Stimulated activated CD8-positive, alpha-beta memory T cell treated with anti-CD3 and anti-CD28 coated beads, Interleukin-12 subunit alpha, Interleukin-12 subunit beta, amount 100 ng/mL, for 4 hours (primary cell): ENCODE results near the gene OR4K1.
"Not testable (repeated sequence)": the region's sequence is repeated elsewhere in the genome, so short reads cannot be mapped to it uniquely, and the experiment has no call there.

Source experiments
- DNase-seq: peaks from one replicate; pipeline ENCODE4 v3.0.0-alpha.2; 2020; ENCODE audit warnings: low read depth

The OR4K1 gene, protein sequence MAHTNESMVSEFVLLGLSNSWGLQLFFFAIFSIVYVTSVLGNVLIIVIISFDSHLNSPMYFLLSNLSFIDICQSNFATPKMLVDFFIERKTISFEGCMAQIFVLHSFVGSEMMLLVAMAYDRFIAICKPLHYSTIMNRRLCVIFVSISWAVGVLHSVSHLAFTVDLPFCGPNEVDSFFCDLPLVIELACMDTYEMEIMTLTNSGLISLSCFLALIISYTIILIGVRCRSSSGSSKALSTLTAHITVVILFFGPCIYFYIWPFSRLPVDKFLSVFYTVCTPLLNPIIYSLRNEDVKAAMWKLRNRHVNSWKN

DNA sequence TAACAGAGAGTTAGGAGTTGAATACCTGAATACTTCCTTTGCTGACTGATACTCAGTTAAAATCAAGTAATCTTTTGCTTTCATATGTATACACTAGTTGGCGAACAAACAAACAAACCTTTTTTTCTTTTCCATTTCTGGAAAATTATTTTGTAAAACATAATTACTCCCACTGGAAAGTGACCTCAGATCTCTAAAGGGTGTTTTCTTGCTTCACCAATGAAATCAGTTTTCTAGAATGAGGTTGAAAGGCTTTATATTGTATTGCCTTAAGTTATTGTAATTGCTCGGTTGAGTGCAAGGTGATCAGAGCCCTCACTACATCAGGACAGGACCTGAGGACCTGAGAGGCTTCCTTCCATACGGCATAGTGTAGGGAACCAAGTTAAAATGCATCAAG is at the start of gene OR4K1:
Gene OR4K1 (plus strand): TSS at position 301 of the 400 bp plus-strand sequence. CDS start 4,750 bp downstream, outside the sequence.
- DNase-seq, result no peak

DNA sequence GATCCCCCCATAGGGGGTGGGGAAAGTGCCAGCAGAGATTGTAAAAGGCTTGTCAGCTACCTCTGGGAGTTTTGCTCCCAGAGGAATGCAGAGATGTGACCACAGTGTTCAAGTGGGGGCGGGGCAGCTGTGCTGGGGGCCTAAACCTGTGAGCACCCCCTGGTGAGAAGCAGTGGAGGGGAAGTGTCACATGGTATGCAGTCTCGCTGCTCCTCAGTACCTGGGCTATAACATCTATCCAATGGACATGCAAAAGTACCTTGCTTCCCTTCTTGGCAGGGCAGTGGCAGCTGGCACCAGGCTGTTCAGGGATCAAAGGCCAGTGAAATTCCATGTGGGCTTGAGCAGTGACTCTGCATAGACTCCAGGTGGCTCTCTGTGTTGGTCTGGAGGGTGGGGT is 35.4 kb upstream of the OR4K1 start:
- no peak for DNase-seq

DNA sequence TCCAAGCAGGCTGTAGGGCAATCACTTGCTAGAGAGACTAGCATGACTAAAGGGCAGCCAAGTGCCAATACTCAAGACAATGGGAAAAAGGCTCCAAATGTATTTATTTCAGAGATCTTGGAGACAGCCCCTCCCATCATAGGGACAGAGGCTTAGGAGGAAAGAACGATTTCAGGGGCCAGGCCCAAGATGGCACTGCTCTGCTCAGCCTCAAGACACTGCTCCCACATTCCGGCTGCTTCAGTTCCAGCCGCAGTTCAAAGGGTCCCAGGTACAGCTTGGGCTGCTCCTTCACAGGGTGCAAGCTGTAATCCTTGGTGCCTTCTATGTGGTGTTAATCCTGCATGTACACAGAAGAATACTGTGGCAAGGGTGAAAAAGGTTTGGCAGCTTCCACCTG is 29.7 kb upstream of the OR4K1 start:
- no peak for DNase-seq

DNA sequence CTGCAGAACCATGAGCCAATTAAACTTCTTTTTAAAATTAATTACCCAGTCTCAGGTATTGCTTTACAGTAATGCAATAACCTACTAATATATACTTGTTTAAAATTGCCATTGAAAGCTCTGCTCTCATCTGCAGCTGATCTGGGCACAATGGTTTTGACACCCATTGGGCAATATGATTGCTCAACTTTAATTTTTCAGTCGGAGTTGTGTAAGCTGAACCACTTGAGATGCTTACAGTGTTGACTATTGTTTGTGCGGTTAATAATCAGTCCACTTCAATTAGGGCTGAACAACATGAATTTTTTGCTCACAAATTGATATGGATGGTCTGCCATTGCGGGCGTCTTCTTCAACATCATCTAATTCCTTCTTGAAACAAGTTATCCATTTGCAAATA is 28.3 kb upstream of the OR4K1 start:
- no peak for DNase-seq

DNA sequence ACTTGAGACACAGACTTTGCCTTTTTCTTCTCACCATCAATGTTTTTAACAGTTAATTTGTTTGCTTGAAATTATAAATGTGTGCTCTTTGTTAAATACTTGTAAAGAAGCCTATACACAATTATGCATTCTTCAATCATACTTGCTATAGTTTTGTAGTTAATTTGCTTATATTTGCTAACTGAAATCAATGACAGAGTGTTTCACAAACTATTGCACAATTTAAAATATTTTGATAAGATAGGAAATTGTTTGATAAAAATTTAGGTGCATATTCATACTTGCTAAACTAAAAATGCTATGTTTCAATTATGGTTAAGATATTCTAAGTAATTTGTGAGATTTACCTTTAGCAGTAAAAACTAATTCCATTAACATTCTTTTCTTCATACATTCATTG is 24.1 kb upstream of the OR4K1 start:
- DNase-seq, result no peak

DNA sequence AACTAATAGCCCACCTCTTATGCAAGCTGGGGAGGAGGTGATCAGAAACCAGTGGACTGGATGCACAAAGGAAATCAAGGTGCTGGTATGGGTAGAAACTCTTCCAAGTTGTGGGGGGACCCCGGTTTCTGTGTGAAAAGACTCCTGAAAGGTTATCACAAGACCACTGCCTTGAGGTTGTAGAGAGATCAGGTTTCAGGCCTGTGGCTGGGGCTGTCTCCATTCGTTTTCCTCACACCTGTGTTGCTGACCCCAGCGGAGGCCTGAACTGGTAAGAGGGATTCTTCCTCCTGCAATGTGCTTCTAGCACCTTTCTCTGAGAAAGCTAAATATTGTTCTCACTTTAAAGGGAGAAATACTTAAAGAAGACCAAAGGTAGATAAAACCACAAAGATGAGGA is 19.6 kb upstream of the OR4K1 start:
- no peak for DNase-seq

DNA sequence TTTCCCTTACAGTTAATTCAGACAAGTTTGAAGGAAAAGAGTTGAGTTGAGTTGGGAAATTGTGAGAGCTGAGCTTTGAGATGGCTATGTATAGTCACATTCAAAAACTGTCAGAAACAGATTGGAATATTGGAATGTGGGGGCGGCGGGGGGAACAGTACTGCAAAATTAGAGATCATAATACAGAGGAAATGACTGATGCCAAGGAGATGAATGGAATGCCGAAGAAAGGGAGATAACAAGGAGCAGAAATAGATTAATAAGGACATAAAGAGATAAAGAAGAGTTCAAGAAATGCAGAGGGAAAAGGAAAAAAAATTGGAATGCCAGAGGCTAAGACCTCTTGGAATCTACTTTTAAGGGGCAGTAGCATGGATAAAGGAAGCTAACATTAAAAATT is 13.5 kb upstream of the OR4K1 start:
- DNase-seq, result no peak

DNA sequence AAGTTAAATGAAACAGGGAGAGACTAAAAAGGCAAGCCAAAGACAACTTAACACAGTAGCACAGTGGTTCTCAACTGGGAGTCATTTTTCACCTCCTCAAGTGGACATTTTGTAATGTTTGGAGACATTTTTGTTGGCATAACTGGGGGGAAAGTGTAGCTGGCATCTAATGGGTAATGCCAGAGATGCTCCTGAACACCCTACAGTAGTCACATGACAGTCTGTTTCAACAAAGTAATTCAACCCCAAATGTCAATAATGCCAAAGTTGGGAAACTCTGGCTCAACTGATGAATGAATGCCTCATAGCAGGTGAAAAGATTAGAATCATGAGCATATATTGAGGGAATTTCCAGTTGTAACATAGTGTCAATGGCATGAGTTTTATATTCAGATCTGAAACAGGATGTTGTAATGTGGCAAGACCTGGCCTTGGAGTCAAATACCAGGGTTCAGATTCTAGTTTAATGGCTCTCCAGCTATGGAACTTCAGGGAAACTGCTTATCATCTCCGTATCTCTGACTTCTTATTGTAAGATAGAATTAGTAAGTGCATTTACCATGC is 12.7 kb upstream of the OR4K1 start:
- no peak for DNase-seq

DNA sequence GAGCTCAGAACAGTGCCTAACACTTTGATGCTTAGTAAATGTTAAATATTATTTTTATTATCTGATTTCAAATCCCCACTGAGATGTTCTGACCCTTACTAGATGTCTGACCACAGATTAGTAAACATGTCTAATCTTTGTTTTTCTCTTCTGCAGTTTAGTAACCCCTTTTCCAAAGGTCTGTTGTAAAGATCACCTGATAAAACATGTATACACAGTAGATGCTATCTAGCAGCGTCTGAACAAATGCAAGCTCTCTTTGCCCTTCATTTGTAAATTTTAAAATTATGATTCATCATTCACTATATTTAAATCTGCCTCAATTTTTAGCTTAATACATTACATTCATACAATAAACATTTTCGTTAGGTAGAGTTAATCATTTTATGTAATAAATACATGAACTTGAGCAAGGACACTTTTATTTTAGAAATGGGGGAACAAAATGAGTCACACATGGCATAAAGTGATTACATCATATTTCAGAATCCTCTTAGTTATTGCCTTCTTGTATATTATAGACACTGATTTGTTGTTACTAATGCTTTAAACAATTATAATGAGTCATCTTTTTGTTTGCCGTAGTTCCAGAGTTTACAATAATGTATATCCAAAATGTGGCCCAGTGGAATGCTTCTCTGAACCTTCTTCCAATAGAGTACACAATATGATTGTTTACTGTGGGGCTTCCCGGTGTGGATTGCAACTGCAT is 12.0 kb upstream of the OR4K1 start:
- DNase-seq, result no peak

DNA sequence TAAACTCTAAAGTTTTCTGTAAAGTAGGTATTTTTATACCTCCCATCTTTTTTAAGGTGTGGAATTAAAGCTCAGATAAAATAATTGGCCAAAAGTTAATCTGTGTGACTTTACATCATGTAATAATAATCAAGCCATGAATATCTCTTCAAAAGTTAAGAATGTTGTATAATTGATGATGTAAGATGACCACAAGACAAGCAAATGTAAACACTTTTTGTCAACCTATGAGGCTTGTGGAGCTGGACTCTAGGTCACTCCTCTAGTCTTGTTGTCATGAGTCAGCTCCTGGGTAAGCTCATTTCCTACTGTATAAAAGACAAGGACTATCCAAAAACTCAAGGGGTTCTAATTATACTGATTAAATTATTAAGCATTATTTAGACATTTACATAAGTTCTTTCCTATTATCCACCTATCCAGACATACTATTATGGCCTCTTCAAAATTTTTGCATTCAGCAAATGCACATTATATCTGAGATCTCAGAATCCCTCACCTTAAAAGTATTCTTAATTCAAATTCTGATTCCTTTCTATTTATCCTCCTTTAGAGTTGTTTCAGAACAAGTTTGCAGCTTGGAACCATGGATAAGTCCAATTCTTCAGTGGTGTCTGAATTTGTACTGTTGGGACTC is 10.6 kb upstream of the OR4K1 start, which contains the start of gene OR4K5:
Gene OR4K5 (plus strand): TSS at position 587 of the 637 bp plus-strand sequence. CDS start 0 bp downstream, at position 587.
- no peak for DNase-seq

DNA sequence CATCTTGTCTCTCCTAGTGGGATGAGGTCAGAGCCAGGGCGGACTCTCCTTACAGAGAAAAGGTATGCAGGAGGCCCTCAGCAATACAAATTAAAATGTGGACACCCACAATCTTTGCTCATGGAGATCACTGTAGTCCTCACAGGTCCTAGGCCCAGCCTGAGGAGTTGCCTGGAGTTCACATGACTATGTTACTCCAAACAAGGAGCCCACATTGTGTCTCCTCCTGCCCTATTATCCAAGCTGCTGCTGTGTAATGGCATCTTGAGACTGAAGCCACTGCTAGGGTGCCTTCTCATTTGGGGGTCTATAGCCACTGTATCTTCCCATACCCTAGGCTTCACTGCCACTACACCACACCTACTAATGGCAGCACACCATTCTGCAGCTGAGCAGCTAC is 11.0 kb downstream of the OR4K1 start:
- no peak for DNase-seq

DNA sequence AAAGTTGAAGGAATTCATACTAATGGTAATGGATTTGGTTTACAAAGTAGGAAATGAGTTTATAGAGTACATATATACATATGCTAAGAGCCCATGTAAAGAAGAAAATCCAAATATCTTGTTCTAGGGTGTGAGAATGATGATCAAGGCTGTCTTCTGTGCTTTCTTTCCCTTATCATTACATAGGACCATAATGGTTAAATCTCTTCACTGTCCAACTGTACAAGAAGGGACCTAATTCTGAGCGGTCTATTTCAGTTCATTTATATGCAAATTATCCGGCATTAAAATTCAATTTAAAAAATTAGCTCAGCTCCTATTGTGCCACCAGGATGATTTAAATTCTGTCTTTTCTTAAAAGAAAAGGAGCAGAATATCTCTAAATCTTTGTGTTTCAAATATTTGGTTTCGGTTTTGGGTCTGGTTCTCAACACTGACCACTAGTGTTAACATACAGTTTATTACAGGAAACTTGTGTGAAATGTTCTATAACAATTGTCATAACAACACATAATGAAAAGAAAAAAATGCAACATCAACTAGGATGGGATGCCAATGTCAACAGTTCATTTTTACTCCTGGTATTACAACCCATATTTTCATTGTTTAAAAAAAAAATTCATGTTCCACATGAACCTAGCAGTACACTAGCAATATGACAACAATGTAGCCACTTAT is 16.8 kb downstream of the OR4K1 start:
- DNase-seq, result no peak

DNA sequence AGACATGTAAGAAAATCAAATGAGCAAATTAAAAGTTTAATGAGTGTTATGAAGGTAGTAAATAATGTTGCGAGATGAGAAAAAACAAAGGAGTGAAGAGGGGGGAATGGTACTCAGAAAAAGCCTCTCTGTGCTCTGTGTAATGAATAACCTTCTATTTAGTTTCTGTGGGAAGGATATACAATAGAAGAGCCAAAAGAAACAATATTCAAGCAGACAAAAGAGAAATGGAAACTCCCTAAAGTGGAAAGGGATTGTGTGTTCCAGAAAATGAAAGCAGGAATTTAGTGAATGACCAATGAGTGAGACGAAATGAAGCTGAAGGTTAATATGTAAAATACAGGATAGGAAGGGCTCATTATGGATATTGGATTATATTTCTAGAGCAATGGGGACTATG is 18.5 kb downstream of the OR4K1 start:
- DNase-seq, result no peak

DNA sequence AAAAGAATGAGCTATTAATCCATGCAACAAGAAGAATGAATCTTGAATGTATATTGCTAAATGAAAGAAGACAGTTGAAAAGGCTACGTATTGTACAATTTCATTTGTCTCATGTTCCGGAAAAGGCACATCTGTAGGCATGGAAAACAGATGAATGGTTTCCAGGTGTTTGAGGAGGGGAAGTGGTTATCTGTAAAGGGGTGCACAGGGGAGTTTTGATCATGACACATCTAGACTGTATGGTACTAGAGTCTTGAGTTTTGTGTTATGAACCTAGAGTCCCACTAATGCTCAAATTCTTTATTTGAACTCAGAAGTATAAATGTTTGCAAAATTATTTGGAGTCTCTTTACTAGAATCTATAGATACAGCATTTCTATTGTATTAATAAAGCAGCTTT is 39.0 kb downstream of the OR4K1 start:
- not testable (repeated sequence) for DNase-seq

DNA sequence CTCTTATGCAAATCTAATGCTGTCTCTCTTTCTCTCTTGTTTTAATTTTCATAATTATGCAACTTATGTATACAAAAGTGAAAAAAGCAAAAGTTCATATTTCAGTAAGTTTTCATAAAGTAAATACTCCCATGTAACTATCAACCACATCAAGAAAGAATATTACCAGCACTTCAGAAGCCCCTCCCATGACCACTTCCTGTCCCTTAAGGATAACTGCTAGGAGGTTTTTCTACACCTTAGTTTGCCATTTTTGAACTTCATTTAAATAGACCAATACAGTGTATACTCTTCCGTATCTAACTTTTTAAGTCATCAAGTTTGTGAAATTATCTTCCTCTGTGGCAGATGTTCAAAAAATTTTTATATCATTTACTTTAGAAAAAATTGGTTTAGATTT is 44.1 kb downstream of the OR4K1 start:
- DNase-seq, result no peak

DNA sequence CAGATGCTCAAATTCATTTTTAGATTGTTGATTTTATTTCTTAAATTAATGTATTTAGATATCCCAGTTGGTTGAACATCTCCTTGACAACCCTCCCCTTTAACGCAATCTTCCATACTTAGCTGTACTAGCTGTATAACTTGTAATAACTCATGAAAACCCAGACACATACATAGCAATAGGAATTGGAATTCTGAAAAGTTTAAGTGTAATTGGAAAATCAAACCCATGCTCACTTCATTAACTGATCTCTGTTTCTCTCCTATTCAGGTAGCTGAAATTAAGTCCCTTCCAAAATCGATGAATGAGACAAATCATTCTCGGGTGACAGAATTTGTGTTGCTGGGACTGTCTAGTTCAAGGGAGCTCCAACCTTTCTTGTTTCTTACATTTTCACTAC is 44.6 kb downstream of the OR4K1 start, which contains the start of gene OR4K15:
Gene OR4K15 (plus strand): TSS at position 301 of the 400 bp plus-strand sequence. CDS start 0 bp downstream, at position 301.
- DNase-seq, result no peak
